ENCODE measurements around the gene RASGEF1C.
A peak's percentile ranks its signal among the peaks of the same experiment; 100 is the strongest.
"Not testable (repeated sequence)": the region's sequence is repeated elsewhere in the genome, so short reads cannot be mapped to it uniquely, and the experiment has no call there.

RASGEF1C gene

GRCh38 chr5:180210961-180211760, 2.1 kb upstream of the RASGEF1C start:
- DNase-seq, result no peak

DNA sequence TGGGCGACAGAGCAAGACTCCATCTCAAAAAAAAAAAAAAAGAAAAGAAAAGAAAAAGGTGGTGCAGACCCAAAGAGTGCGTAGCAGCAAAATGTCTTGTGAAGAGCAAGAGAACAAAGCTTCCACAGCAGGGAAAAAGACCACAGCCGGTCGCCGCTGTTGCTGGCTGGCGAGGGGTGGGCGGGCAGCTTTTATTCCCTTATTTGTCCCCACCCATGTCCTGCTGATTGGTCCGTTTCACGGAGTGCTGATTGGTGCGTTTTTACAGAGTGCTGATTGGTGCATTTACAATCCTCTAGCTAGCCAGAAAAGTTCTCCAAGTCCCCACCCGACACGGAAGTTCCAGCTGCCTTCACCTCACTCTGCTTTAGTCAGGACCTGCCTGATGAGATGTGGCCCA, 1.1 kb upstream of the RASGEF1C start:
- not testable (repeated sequence) for DNase-seq

GRCh38 chr5:180208435-180209081, 453 bp downstream of the RASGEF1C start:
- peak; percentile 53 for DNase-seq

DNA sequence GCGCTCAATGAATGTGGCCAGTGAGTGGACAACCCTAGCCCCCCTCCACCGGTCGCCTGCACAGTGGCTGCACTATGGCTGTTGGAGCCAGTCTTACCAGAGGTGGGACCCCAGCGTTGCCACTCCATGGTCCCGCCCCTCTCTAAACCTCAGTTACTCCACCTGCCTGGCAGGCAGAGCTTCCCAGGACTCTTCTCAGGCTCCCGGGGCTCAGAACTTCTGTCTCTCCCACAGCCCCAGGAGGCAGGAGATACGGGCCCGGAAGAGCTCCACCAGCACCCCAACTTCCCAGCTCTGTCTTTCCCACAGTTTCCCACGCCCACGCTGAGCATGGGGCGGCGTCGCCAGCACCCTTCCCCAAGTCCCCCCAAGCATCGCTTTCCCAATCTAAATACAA, 975 bp downstream of the RASGEF1C start:
- DNase-seq, result no peak

DNA sequence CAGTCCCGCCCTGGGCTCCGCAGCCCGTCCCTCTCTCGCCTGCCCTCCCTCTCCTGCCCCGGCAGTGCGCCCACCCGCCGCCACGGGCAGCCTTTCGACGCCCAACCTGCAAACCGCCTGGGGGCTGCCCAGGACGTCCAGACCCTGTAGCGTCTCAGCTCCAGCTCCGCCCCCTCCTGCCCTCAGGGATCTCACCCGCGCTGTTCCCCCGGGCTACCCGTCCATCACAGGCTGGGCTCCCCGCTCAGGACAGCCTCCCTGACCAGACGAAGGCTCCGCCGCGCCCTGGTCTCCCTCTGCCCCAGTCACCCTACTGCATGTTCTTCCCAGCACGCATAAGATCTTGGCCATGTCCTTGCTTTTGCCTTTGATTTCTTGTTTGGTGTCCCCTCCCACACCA, 1.4 kb downstream of the RASGEF1C start:
- no peak for DNase-seq

DNA sequence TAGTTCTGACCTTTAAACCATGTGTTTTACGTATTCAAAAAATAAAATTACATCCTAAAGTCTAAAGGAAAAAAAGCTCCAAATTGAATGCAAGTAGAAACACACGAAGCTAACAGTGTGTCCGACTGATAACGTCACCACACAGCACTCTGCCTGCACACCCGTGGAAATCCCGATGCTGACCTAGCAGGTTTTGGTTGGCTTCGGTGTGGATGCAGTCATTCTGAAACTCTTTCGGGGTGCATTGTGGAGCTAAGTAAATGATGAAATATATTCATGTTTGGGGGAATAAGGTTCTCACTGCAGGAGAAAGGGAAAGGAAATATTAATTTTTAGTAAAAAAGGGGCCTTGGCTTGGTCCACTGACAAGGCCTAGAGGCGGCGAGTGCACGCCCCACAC, 2.0 kb downstream of the RASGEF1C start:
- no peak for DNase-seq

- no peak for DNase-seq
Observed at GRCh38 chr5:180205916-180206315, 3.1 kb downstream of the RASGEF1C start.

DNA sequence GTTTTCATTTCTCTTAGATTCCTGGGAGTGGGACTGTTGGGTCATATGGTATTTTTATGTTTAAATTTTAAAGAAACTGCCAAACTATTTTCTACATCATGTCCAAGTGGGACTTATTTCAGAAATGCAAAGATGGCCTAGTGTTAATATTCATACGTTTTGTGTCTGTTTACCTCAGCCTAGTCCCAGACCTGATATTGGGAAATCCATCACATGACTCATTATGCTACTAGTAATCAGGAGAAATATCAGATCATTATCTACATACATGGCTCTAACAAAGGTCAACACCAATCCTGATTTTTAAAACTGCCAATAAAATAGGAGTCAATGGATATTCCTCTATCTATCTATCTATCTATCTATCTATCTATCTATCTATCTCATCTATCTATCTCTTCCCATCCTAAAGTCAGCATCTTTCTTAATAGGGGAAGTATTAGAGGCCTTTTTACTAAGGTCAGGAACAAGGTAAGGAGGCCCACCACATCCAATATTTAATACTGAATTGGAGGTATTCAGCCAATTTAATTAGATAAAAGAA, 4.7 kb downstream of the RASGEF1C start:
- DNase-seq, result no peak

GRCh38 chr5:180202939-180203573, 6.0 kb downstream of the RASGEF1C start:
- DNase-seq, result no peak

DNA sequence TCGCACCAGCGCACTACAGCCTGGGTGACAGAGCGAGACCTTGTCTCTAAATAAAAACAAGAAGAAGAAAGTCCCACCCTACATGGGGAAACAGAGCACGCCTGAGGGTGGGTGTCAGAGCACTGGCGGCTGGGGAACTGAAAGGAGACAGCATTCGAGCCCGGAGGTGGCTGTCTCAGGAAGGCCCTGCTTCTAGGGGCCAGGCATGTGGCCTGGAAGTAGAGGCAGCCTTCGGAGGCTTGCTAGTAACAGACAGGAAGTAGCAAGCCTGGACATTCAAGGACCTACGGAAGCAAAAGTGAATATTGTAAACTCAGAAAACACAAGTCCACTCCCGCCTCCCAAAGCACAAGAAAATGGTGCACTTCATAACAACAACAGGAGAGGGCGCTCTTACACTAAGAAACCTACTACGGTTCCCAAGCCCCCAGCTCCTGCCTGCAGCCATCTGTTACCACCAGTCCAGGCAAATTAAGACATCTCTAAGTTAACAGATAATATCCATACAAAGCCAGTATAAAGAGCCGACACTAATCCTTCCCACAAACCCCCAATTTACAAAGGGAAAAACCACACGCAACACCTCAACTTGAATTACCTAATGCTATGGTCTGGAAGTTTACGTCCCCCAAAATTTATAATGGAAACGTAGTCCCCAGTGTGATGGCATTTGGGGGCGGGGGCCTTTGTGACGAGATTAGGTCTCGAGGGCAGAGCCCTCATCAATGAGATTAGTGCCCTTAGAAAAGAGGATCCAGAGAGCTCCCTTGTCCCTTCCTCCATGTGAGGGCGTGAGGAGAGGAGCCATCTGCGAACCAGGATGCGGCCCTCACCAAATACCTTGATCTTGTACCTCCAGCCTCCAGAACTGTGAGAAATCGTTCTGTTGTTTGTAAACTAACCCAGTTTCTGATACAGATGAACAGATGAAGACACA, 7.7 kb downstream of the RASGEF1C start:
- DNase-seq, result peak; percentile 43

GRCh38 chr5:180199390-180199789, 9.6 kb downstream of the RASGEF1C start:
- no peak for DNase-seq

GRCh38 chr5:180198208-180198607, 10.8 kb downstream of the RASGEF1C start:
- no peak for DNase-seq

GRCh38 chr5:180197016-180197702, 11.9 kb downstream of the RASGEF1C start:
- DNase-seq, result no peak

GRCh38 chr5:180194410-180195345, 14.3 kb downstream of the RASGEF1C start:
- DNase-seq, result no peak

DNA sequence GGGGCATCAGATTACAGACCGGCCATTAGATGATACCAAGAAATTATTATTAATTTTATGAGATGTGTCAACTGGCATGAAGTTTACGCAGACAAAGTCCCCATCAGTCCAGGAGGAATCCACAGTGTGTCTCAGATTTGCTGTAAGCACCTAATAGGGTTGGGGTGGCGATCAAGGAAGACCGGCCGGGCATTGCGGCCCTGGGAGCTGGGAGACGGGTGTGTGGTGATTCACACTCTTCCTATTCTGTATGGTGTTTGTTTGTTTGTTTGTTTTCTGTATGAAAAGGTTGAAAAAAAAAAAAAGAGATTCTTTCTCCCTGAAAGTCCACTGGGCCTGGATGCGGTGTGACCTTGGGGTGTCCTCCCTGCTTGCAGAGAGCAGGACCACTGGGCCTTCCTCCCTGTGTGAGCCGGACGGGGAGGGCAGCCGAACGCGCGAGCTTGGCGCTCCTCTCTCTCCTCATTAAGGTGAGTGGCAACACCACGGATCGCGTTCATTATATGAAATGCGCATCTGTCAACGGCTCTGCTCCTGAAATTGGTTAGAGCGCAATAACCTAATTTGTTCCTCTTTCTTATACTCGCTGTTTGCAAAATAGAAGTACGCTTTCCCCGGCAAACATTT, 15.1 kb downstream of the RASGEF1C start:
- DNase-seq, result no peak

GRCh38 chr5:180191716-180192115, 17.3 kb downstream of the RASGEF1C start:
- DNase-seq, result no peak

GRCh38 chr5:180187767-180188166, 21.2 kb downstream of the RASGEF1C start:
- DNase-seq, result no peak

GRCh38 chr5:180180846-180181245, 28.2 kb downstream of the RASGEF1C start:
- no peak for DNase-seq

- no peak for DNase-seq
Observed at GRCh38 chr5:180180421-180180820, 28.6 kb downstream of the RASGEF1C start.
